HCT116 (cell line): Measurements from ENCODE around the gene AGAP1. TPM values are rescaled to one million over a fixed set of nuclear protein-coding genes. Genes with fewer than 3 reads are reported as not detected.

Experiments used
- ATAC-seq: fragments of 200-7000 bp; cut with Tn5 transposase; 2 replicates; pipeline ENCODE4 v1.9.1; 2020; ENCODE audit warnings: mild to moderate bottlenecking, moderate library complexity
- BruUV-seq: library from RNA; stranded (reverse); fragments of 400-500 nt; replicated peaks from 2 replicates; lab custom pipeline; 2021; lab: Mats Ljungman, UMichigan
- CTCF ChIA-PET: fragments of 300-600 bp; sonication (Branson Sonifier 250); formaldehyde crosslinking; loops from one replicate; lab custom pipeline; 2021; ENCODE audit warnings: antibody characterized with exemption; lab: Charles Lee
- POLR2A ChIA-PET: fragments of 300-600, 350-600 bp; sonication (Branson Sonifier 250); formaldehyde crosslinking; loops from one replicate; lab custom pipeline; 2021; ENCODE audit warnings: antibody characterized with exemption; lab: Charles Lee
- RAD21 ChIA-PET, 2 experiments: fragments of 300-600 bp; sonication (Branson Sonifier 250); formaldehyde crosslinking; loops; one replicate each; lab custom pipeline; 2023; ENCODE audit warnings: low total read pairs in 2 of 2; ENCODE audit not compliant: uncharacterized antibody in 2 of 2, unreplicated experiment in 2 of 2, low non-redundant PET in 1 of 2; lab: Charles Lee
- DNase-seq: peaks from one replicate; pipeline ENCODE4 v3.0.0-alpha.2; 2010; ENCODE audit warnings: low read depth, low spot score
- H2AFZ ChIP-seq: fragments of 200-600 bp; shearing (Covaris generic), sonication (generic); 2 replicates; pipeline ENCODE4 v1.6.1; 2017; ENCODE audit warnings: low read depth, mixed run types, mixed read lengths, antibody characterized with exemption, low read length; ENCODE audit not compliant: poor library complexity, severe bottlenecking
- H3K27ac ChIP-seq: 2 replicates; pipeline ENCODE4 v1.5.1; 2012; ENCODE audit warnings: low read depth, low read length
- H3K27me3 ChIP-seq: fragments of 200-600 bp; sonication (generic); 2 replicates; pipeline ENCODE4 v1.6.1; 2016; ENCODE audit warnings: mixed run types, low read length, mixed read lengths; ENCODE audit not compliant: insufficient read depth
- H3K36me3 ChIP-seq, 2 experiments: fragments of 200-500 bp in 1 of 2; fragments of 200-600 bp in 1 of 2; sonication (Bioruptor generic) in 1 of 2; sonication (generic) in 1 of 2; 2 replicates each; pipeline versions ENCODE4 v1.5.1 to v1.6.1; 2014 to 2016; ENCODE audit warnings: low read length in 2 of 2, inconsistent platforms in 1 of 2, mixed read lengths in 1 of 2, mixed run types in 1 of 2; ENCODE audit not compliant: insufficient read depth in 2 of 2, control insufficient read depth in 1 of 2
- H3K4me1 ChIP-seq, 2 experiments: fragments of 200-600 bp in 1 of 2; sonication (generic) in 1 of 2; 2 replicates each; pipeline versions ENCODE4 v1.5.1 to v1.6.1; 2012 to 2017; ENCODE audit warnings: low read length in 2 of 2, inconsistent platforms in 1 of 2, mild to moderate bottlenecking in 1 of 2, mixed read lengths in 1 of 2, mixed run types in 1 of 2, moderate library complexity in 1 of 2; ENCODE audit not compliant: insufficient read depth in 2 of 2, control insufficient read depth in 1 of 2
- H3K4me2 ChIP-seq: fragments of 200-600 bp; sonication (generic); 2 replicates; pipeline ENCODE4 v1.6.1; 2017; ENCODE audit warnings: mixed run types, low read length, mixed read lengths
- H3K4me3 ChIP-seq, 2 experiments: fragments of 200-600 bp in 1 of 2; sonication (generic) in 1 of 2; replicated peaks in 1 of 2; 2 replicates each; pipeline ENCODE4 v1.5.1; 2011 to 2016; ENCODE audit warnings: low read length in 2 of 2, control low read depth in 1 of 2, low read depth in 1 of 2, mild to moderate bottlenecking in 1 of 2, mixed read lengths in 1 of 2, mixed run types in 1 of 2
- H3K79me2 ChIP-seq: fragments of 200-600 bp; sonication (generic); 2 replicates; pipeline ENCODE4 v1.6.1; 2017; ENCODE audit warnings: mild to moderate bottlenecking, mixed run types, low read length, moderate library complexity, mixed read lengths; ENCODE audit not compliant: insufficient read depth
- H3K9ac ChIP-seq: fragments of 200-600 bp; sonication (generic); 2 replicates; pipeline ENCODE4 v1.6.1; 2016; ENCODE audit warnings: low read length, mixed read lengths
- H3K9me2 ChIP-seq: fragments of 200-600 bp; sonication (generic), shearing (Covaris generic); 2 replicates; pipeline ENCODE4 v1.6.1; 2017; ENCODE audit warnings: mixed run types, mild to moderate bottlenecking, moderate library complexity; ENCODE audit not compliant: insufficient read depth
- H3K9me3 ChIP-seq, 2 experiments: fragments of 200-500 bp in 1 of 2; fragments of 200-600 bp in 1 of 2; sonication (Bioruptor generic) in 1 of 2; sonication (generic) in 1 of 2; 2 replicates each; pipeline ENCODE4 v1.6.1; 2014 to 2017; ENCODE audit warnings: low read length in 2 of 2, mixed read lengths in 2 of 2, inconsistent platforms in 1 of 2, low read depth in 1 of 2, mild to moderate bottlenecking in 1 of 2, mixed run types in 1 of 2, moderate library complexity in 1 of 2; ENCODE audit not compliant: control insufficient read depth in 1 of 2, insufficient read depth in 1 of 2
- H4K20me1 ChIP-seq: fragments of 200-600 bp; sonication (generic), shearing (Covaris generic); 2 replicates; pipeline ENCODE4 v1.6.1; 2017; ENCODE audit warnings: mixed run types, mild to moderate bottlenecking, moderate library complexity; ENCODE audit not compliant: insufficient read depth
- CBX3 ChIP-seq: IDR thresholded peaks from 2 replicates; pipeline ENCODE4 v1.6.1; 2012; ENCODE audit warnings: low read depth
- CEBPB ChIP-seq: IDR thresholded peaks from 2 replicates; pipeline ENCODE4 v1.6.1; 2012; ENCODE audit warnings: low read depth
- CTCF ChIP-seq, 3 experiments: fragments of 200-600 bp in 1 of 3; sonication (generic) in 1 of 3; IDR thresholded peaks in 2 of 3; conservative IDR thresholded peaks in 1 of 3; 2 replicates each; pipeline ENCODE4 v1.5.1; 2012 to 2017; ENCODE audit warnings: low read depth in 2 of 3, low read length in 2 of 3, antibody characterized with exemption in 1 of 3, borderline replicate concordance in 1 of 3, control low read depth in 1 of 3, mild to moderate bottlenecking in 1 of 3, mixed read lengths in 1 of 3, mixed run types in 1 of 3, moderate library complexity in 1 of 3; ENCODE audit not compliant: insufficient read depth in 1 of 3
- ELF1 ChIP-seq: IDR thresholded peaks from 2 replicates; pipeline ENCODE4 v1.6.1; 2012; ENCODE audit warnings: low read depth, borderline replicate concordance
- EZH2phosphoT487 ChIP-seq: fragments of 200-600 bp; IDR thresholded peaks from 2 replicates; pipeline ENCODE4 v1.6.1; 2018; ENCODE audit warnings: antibody characterized with exemption, borderline replicate concordance
- FOSL1 ChIP-seq: IDR thresholded peaks from 2 replicates; pipeline ENCODE4 v1.6.1; 2012; ENCODE audit warnings: low read depth
- JUND ChIP-seq: IDR thresholded peaks from 2 replicates; pipeline ENCODE4 v1.6.1; 2012
- POLR2A ChIP-seq: IDR thresholded peaks from 2 replicates; pipeline ENCODE4 v1.7.0; 2011; ENCODE audit warnings: borderline replicate concordance; ENCODE audit not compliant: insufficient read depth, insufficient read length; ENCODE audit errors: extremely low read depth
- POLR2AphosphoS5 ChIP-seq: IDR thresholded peaks from 2 replicates; pipeline ENCODE4 v1.6.1; 2011; ENCODE audit warnings: mild to moderate bottlenecking, low read depth, low read length, moderate library complexity
- RAD21 ChIP-seq: IDR thresholded peaks from 2 replicates; pipeline ENCODE4 v1.6.1; 2012; ENCODE audit warnings: low read depth, mild to moderate bottlenecking
- SP1 ChIP-seq: IDR thresholded peaks from 2 replicates; pipeline ENCODE4 v1.6.1; 2012; ENCODE audit warnings: low read depth
- SRF ChIP-seq: IDR thresholded peaks from 2 replicates; pipeline ENCODE4 v1.6.1; 2012; ENCODE audit warnings: low read depth
- intact Hi-C: fragments of 100-400 bp; cut with micrococcal nuclease; formaldehyde crosslinking; loops from 2 replicates; pipeline ENCODE4 v1.10.0; 2022
- total RNA-seq: library from RNA; stranded (reverse); gene quantifications from one replicate; pipeline ENCODE4 v1.2.1, GENCODE V29; 2021; ENCODE audit not compliant: unreplicated experiment
- TF ChIP-seq, protein P1 (sequence below): IDR thresholded peaks from 2 replicates; pipeline ENCODE4 v1.6.1; 2012
- TF ChIP-seq, protein P2 (sequence below): IDR thresholded peaks from 2 replicates; pipeline ENCODE4 v1.6.1; 2012

Gene AGAP1
- total RNA-seq, 1 experiment from 2014 or later = 43.8 TPM

GRCh38 chr2:235766278-235766677 lies 272.4 kb downstream of the AGAP1 start:
- Histone ChIP-seq H3K9me3 (no peaks in the 10 kb centered on the region), H3K9ac (no peak overlapping the region), H3K9me2 (no peaks in the 10 kb centered on the region), H3K4me2 (no peak overlapping the region), H3K36me3 (peaks cover 0 to 4% of the 10 kb centered on the region in 2 experiments; a peak in 1 of 4 replicates), H3K27me3 (no peaks in the 10 kb centered on the region), H3K79me2 (no peaks in the 10 kb centered on the region; the same call in 1 of the 2 replicates), H2AFZ (no peak overlapping the region), H4K20me1 (no peaks in the 10 kb centered on the region), H3K4me3 (no peak overlapping the region), H3K27ac (no peak overlapping the region), H3K4me1 (peaks cover 0 to 18% of the 10 kb centered on the region in 2 experiments; a peak in 2 of 4 replicates)
- BruUV-seq = no TSS peak
- CTCF ChIA-PET = interaction anchor here (0.6 to 2.5 kb wide), 16 partner anchors 9 to 1295 kb away, joined by 3 to 25 read pairs (median 4); no protein-coding TSS in a partner anchor
- intact Hi-C loops = loop anchor here (2.0 kb wide), 1 partner anchor 415 kb away; no protein-coding TSS in a partner anchor
- ATAC-seq (peak; percentile 88), DNase-seq (peak; percentile 62)
- POLR2A ChIA-PET = interaction anchor here (0.6 kb wide), 1 partner anchor 324 kb away, joined by 3 read pairs; no protein-coding TSS in a partner anchor
- no peak for TF ChIP-seq SRF
- peak; percentile 69 to 91 (median 80); a peak in 5 of 6 replicates for TF ChIP-seq CTCF (IDR thresholded peaks at IDR 0.05 in 2 of 3, conservative IDR thresholded peaks at IDR 0.05 in 1 of 3; ENCODE audit: borderline replicate concordance in 1 of 3, insufficient read depth in 1 of 3, low read depth in 2 of 3, low read length in 2 of 3)
- no peak for TF ChIP-seq ELF1
- TF ChIP-seq POLR2A = no peak
- peak; percentile 74 for TF ChIP-seq RAD21
- no peak for TF ChIP-seq FOSL1
- RAD21 ChIA-PET = no interaction called here

DNA sequence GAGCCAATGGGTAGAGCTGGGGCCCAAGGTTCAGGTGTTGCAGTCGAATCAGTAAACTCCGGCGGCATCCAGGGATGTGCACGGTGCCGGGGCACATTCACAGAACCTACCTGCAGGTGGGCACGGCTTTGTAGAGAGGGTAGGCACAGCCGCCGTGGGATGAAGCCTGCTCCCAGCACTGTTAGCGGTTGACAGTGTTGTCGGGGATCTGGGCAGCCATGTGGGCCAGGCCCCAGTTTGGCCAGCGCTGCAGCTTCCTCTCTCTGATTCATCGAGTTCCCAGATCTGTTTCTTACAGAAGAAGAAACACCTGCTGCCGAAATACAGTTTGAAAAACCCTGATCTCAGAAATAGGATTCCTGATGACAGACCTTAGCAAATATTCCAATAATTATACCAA lies 274.8 kb downstream of the AGAP1 start:
- Histone ChIP-seq H3K9ac (no peak overlapping the region), H3K4me3 (no peak overlapping the region), H3K79me2 (no peaks in the 10 kb centered on the region; the same call in 1 of the 2 replicates), H3K4me2 (no peak overlapping the region), H3K9me2 (no peaks in the 10 kb centered on the region), H3K9me3 (no peaks in the 10 kb centered on the region), H3K27me3 (no peaks in the 10 kb centered on the region), H2AFZ (no peak overlapping the region), H3K4me1 (peaks cover 0 to 19% of the 10 kb centered on the region in 2 experiments; a peak in 2 of 4 replicates), H4K20me1 (no peaks in the 10 kb centered on the region), H3K36me3 (peaks cover 0 to 1% of the 10 kb centered on the region in 2 experiments; a peak in 1 of 4 replicates), H3K27ac (no peak overlapping the region)
- no TSS peak for BruUV-seq
- POLR2A ChIA-PET = no interaction called here
- ATAC-seq = no peak
- CTCF ChIA-PET = no interaction called here
- RAD21 ChIA-PET = no interaction called here
- intact Hi-C loops = no loop called here
- no peak for DNase-seq
- TF ChIP-seq ELF1 = no peak
- TF ChIP-seq EZH2phosphoT487 = no peak
- no peak for TF ChIP-seq CTCF (IDR thresholded peaks at IDR 0.05 in 2 of 3, conservative IDR thresholded peaks at IDR 0.05 in 1 of 3; ENCODE audit: borderline replicate concordance in 1 of 3, insufficient read depth in 1 of 3, low read depth in 2 of 3, low read length in 2 of 3)
- TF ChIP-seq CEBPB = no peak
- TF ChIP-seq JUND = no peak
- TF ChIP-seq SRF = no peak
- TF ChIP-seq, protein P1, sequence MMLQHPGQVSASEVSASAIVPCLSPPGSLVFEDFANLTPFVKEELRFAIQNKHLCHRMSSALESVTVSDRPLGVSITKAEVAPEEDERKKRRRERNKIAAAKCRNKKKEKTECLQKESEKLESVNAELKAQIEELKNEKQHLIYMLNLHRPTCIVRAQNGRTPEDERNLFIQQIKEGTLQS = no peak
- no peak for TF ChIP-seq SP1
- TF ChIP-seq, protein P2, sequence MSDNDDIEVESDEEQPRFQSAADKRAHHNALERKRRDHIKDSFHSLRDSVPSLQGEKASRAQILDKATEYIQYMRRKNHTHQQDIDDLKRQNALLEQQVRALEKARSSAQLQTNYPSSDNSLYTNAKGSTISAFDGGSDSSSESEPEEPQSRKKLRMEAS = no peak
- TF ChIP-seq POLR2AphosphoS5 = no peak
- no peak for TF ChIP-seq RAD21
- no peak for TF ChIP-seq POLR2A
- no peak for TF ChIP-seq CBX3
